Lung (tissue), 12 donors: Measurements from ENCODE around the gene UBE2H. TPM values are rescaled to one million over a fixed set of nuclear protein-coding genes. Genes with fewer than 3 reads are reported as not detected.

Experiments
- ATAC-seq: fragments of 200-7000 bp; cut with Tn5 transposase; one replicate; pipeline ENCODE4 v1.9.1; 2020; ENCODE audit warnings: moderate number of reproducible peaks; ENCODE audit not compliant: insufficient read depth, low FRiP score
- DNase-seq, 3 donors: peaks; one replicate each; pipeline ENCODE4 v3.0.0-alpha.2; 2013 to 2017
- H3K27ac ChIP-seq, 2 donors: one replicate each; pipeline ENCODE4 v1.5.1; 2013; ENCODE audit warnings: mild to moderate bottlenecking in 2 of 2, moderate library complexity in 2 of 2, control low read depth in 1 of 2, inconsistent platforms in 1 of 2, low read depth in 1 of 2, low read length in 1 of 2
- H3K27me3 ChIP-seq, 3 donors: one replicate each; pipeline ENCODE4 v1.5.1; 2013; ENCODE audit warnings: low read length in 2 of 3; ENCODE audit not compliant: control insufficient read depth in 3 of 3, insufficient read depth in 3 of 3
- H3K36me3 ChIP-seq, 4 donors: one replicate each; pipeline ENCODE4 v1.5.1; 2013; ENCODE audit warnings: low read length in 4 of 4, mild to moderate bottlenecking in 1 of 4, moderate library complexity in 1 of 4; ENCODE audit not compliant: control insufficient read depth in 4 of 4, insufficient read depth in 4 of 4
- H3K4me1 ChIP-seq, 5 donors: one replicate each; pipeline ENCODE4 v1.5.1; 2013; ENCODE audit warnings: low read length in 5 of 5, mild to moderate bottlenecking in 2 of 5, moderate library complexity in 1 of 5; ENCODE audit not compliant: control insufficient read depth in 5 of 5, insufficient read depth in 5 of 5
- H3K4me3 ChIP-seq: one replicate; pipeline ENCODE4 v1.5.1; 2013; ENCODE audit warnings: mild to moderate bottlenecking, control low read depth, moderate library complexity
- H3K9ac ChIP-seq, 2 donors: one replicate each; pipeline ENCODE4 v1.5.1; 2013; ENCODE audit warnings: low read length in 2 of 2, control low read depth in 1 of 2; ENCODE audit not compliant: insufficient read depth in 1 of 2
- H3K9me3 ChIP-seq, 4 donors: one replicate each; pipeline ENCODE4 v1.5.1; 2013; ENCODE audit warnings: low read length in 3 of 4, mild to moderate bottlenecking in 1 of 4, moderate library complexity in 1 of 4; ENCODE audit not compliant: control insufficient read depth in 4 of 4, insufficient read depth in 3 of 4
- CTCF ChIP-seq: IDR thresholded peaks from 2 replicates; pipeline ENCODE4 v1.5.1; 2012; ENCODE audit warnings: mild to moderate bottlenecking; ENCODE audit errors: control extremely low read depth, extremely low read depth
- WGBS, 2 donors: extraction: QIAGEN DNeasy Blood & Tissue Kit; methylation state at CpG; one replicate each; pipeline ENCODE4 v1.1.7; 2013; 5-methylcytosine and 5-hydroxymethylcytosine counted together
- polyA plus RNA-seq, 2 donors: library from polyadenylated mRNA; stranded (reverse); fragments of 200-250 nt; gene quantifications; one replicate each; pipeline ENCODE4 v1.2.1, GENCODE V29; 2013
- total RNA-seq, 2 donors: library from RNA; depleted of rRNA in 1 of 2; stranded (reverse); fragments of >200 nt in 1 of 2; gene quantifications; one replicate each; pipeline ENCODE4 v1.2.1, GENCODE V29; 2014 to 2021
- donor health status: control.
- donor health status: control.
- donor health status: Bipolar disorder and iron deficiency.
- donor health status: healthy.
- donor health status: DM: yes; HTN: yes; CAD: no.

UBE2H gene
- total and polyA plus RNA-seq, 4 donors, result 23.0 to 102 (median 49.7) TPM

- Histone ChIP-seq H3K27ac (no peak overlapping the region), H3K4me1 (peaks cover 0 to 31% (median 0%) of the 10 kb centered on the region in 5 donors), H3K27me3 (peaks cover 5 to 70% (median 62%) of the 10 kb centered on the region in 3 donors), H3K36me3 (no peaks in the 10 kb centered on the region), H3K9ac (no peak overlapping the region), H3K9me3 (no peaks in the 10 kb centered on the region), H3K4me3 (no peak overlapping the region)
- WGBS, 2 donors, result 16 to 20% methylated on average over 25 of the region's 25 CpGs
- no peak for DNase-seq
- TF ChIP-seq CTCF, result no peak
- no peak for ATAC-seq
Observed at GRCh38 chr7:129784437-129784782, 168.3 kb downstream of the UBE2H start.

GRCh38 chr7:129783584-129783919 lies 169.2 kb downstream of the UBE2H start:
- no peak for TF ChIP-seq CTCF
- Histone ChIP-seq H3K9me3 (no peaks in the 10 kb centered on the region), H3K9ac (no peak overlapping the region), H3K4me3 (no peak overlapping the region), H3K27me3 (peaks cover 5 to 76% (median 66%) of the 10 kb centered on the region in 3 donors), H3K4me1 (peaks cover 0 to 38% (median 6%) of the 10 kb centered on the region in 5 donors), H3K36me3 (no peaks in the 10 kb centered on the region), H3K27ac (no peak overlapping the region)
- 9 to 17% methylated on average over 10 of the region's 10 CpGs for WGBS, 2 donors
- DNase-seq (peak in 1 of 3 donors; percentile 20), ATAC-seq (no peak)

GRCh38 chr7:129782818-129783583 lies 169.8 kb downstream of the UBE2H start:
- peaks cover 5 to 81% (median 69%) of the 10 kb centered on the region in 3 donors for H3K27me3 ChIP-seq
- no peak overlapping the region for H3K4me3 ChIP-seq
- no peaks in the 10 kb centered on the region for H3K36me3 ChIP-seq
- no peak for DNase-seq
- WGBS, 2 donors, result 5 to 8% methylated on average over 42 of the region's 42 CpGs
- no peak overlapping the region for H3K27ac ChIP-seq
- ATAC-seq, result no peak
- no peaks in the 10 kb centered on the region for H3K9me3 ChIP-seq
- no peak for TF ChIP-seq CTCF
- peaks cover 0 to 38% (median 6%) of the 10 kb centered on the region in 5 donors for H3K4me1 ChIP-seq
- H3K9ac ChIP-seq, result no peak overlapping the region
